Lower leg skin (tissue), 4 donors: ENCODE data around the gene TAX1BP3. TPM values are rescaled to one million over a fixed set of nuclear protein-coding genes. Genes with fewer than 3 reads are reported as not detected.

Experiments used
- DNase-seq, 2 donors: peaks; one replicate each; pipeline ENCODE4 v3.0.0-alpha.2; 2019; ENCODE audit warnings: low spot score in 2 of 2
- H3K4me3 ChIP-seq: fragments of 200-600 bp; sonication (generic); 2 replicates; pipeline ENCODE4 v1.5.1; 2017; ENCODE audit warnings: mild to moderate bottlenecking, low read depth; ENCODE audit not compliant: poor library complexity, severe bottlenecking
- POLR2A ChIP-seq, 2 donors: fragments of 450-650 bp; IDR thresholded peaks; one replicate each; pipeline ENCODE4 v1.6.1; 2016 to 2017; ENCODE audit warnings: antibody characterized with exemption in 2 of 2, mild to moderate bottlenecking in 1 of 2, moderate library complexity in 1 of 2
- WGBS, 2 donors: methylation state at CpG; one replicate each; pipeline ENCODE4 v1.1.5; 2018; 5-methylcytosine and 5-hydroxymethylcytosine counted together
- intact Hi-C: fragments of 100-400 bp; cut with DNase I; formaldehyde crosslinking; loops from one replicate; pipeline ENCODE4 v1.15.0; 2023; ENCODE audit warnings: low total_unique reads
- total RNA-seq, 4 donors: library from RNA; depleted of rRNA; stranded (reverse); fragments of >200 nt; gene quantifications; one replicate each; pipeline ENCODE4 v1.1.0, GENCODE V29; 2016
- TF ChIP-seq, protein P1 (sequence below), 3 donors: fragments of 450-650 bp; IDR thresholded peaks; one replicate each; pipeline ENCODE4 v1.5.1; 2016; ENCODE audit warnings: antibody characterized with exemption in 3 of 3, mild to moderate bottlenecking in 3 of 3, moderate library complexity in 2 of 3

Gene TAX1BP3
- total RNA-seq, 4 donors from 2014 or later: 90.5 to 181 (median 153) TPM

DNA sequence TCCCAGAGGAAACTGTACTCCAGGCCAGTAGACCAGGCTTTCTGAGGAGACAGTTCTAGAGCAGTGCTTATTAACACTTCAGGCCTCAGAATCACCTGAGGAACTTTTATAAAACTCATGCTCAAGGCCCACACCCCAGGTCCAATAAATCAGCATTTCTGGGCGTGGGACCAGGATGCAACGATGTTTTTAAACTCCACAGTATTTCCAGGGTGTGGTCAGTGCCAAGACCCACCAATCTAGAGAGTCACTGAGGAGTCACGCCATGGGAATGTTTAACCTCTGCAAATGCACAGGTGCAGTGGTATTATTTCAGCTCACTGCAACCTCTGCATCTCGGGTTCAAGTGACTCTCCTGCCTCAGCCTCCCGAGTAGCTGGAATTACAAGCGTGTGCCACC is 55.3 kb downstream of the TAX1BP3 start:
- 79 to 88% methylated on average over 5 to 6 of the region's 6 CpGs for WGBS, 2 donors
- intact Hi-C loops: no loop called here
- DNase-seq: no peak
- TF ChIP-seq, protein P1, sequence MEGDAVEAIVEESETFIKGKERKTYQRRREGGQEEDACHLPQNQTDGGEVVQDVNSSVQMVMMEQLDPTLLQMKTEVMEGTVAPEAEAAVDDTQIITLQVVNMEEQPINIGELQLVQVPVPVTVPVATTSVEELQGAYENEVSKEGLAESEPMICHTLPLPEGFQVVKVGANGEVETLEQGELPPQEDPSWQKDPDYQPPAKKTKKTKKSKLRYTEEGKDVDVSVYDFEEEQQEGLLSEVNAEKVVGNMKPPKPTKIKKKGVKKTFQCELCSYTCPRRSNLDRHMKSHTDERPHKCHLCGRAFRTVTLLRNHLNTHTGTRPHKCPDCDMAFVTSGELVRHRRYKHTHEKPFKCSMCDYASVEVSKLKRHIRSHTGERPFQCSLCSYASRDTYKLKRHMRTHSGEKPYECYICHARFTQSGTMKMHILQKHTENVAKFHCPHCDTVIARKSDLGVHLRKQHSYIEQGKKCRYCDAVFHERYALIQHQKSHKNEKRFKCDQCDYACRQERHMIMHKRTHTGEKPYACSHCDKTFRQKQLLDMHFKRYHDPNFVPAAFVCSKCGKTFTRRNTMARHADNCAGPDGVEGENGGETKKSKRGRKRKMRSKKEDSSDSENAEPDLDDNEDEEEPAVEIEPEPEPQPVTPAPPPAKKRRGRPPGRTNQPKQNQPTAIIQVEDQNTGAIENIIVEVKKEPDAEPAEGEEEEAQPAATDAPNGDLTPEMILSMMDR (IDR thresholded peaks at IDR 0.05): no peak
- no peak for TF ChIP-seq POLR2A (IDR thresholded peaks at IDR 0.05)
- H3K4me3 ChIP-seq: no peak overlapping the region

Other genes with a start within 250 kb of the TAX1BP3 start
- not detected for gene OR1E2, start 234.7 kb downstream of the TAX1BP3 start, total RNA-seq
- gene SPATA22, start 196.8 kb downstream of the TAX1BP3 start, total RNA-seq: 1 to 10 TPM in 1 of 4 donors, not detected in 3; 1.6 TPM
- gene ASPA, start 192.6 kb downstream of the TAX1BP3 start, total RNA-seq: 1 to 10 TPM in 3 of 4 donors, under 1 TPM in 1; 0.69 to 3.2 (median 1.4) TPM
- 10 to 100 TPM; 21.8 to 33.2 (median 25.1) TPM for gene TRPV3, start 110.8 kb downstream of the TAX1BP3 start, total RNA-seq
- gene TRPV1, start 59.2 kb downstream of the TAX1BP3 start, total RNA-seq: 1 to 10 TPM; 4.3 to 7.9 (median 5.2) TPM
- gene SHPK, start 32.3 kb downstream of the TAX1BP3 start, total RNA-seq: 10 to 100 TPM; 18.2 to 30.3 (median 23.1) TPM
- gene CTNS, start 31.8 kb downstream of the TAX1BP3 start, total RNA-seq: 10 to 100 TPM; 23.7 to 40.0 (median 29.6) TPM
- gene EMC6, start 234 bp upstream of the TAX1BP3 start, total RNA-seq: 10 to 100 TPM in 2 of 4 donors, 1 to 10 TPM in 2; 5.6 to 19.3 (median 10.6) TPM
- under 1 TPM in 1 of 4 donors, not detected in 3; 0.89 TPM for gene P2RX5, start 27.6 kb upstream of the TAX1BP3 start, total RNA-seq
- 1 to 10 TPM in 3 of 4 donors, under 1 TPM in 1; 0.81 to 1.6 (median 1.4) TPM for gene HASPIN, start 55.3 kb upstream of the TAX1BP3 start, total RNA-seq
- 10 to 100 TPM in 2 of 4 donors, 1 to 10 TPM in 2; 8.3 to 13.9 (median 9.6) TPM for gene ITGAE, start 132.6 kb upstream of the TAX1BP3 start, total RNA-seq
- gene NCBP3, start 177.7 kb upstream of the TAX1BP3 start, total RNA-seq: 10 to 100 TPM; 21.6 to 24.4 (median 23.3) TPM
- 10 to 100 TPM in 3 of 4 donors, 1 to 10 TPM in 1; 7.3 to 21.2 (median 14.6) TPM for gene CAMKK1, start 224.5 kb upstream of the TAX1BP3 start, total RNA-seq
- gene P2RX1, start 247.9 kb upstream of the TAX1BP3 start, total RNA-seq: 1 to 10 TPM in 2 of 4 donors, under 1 TPM in 2; 0.56 to 5.0 (median 1.0) TPM